Endothelial cell of umbilical vein (primary cell): Measurements from ENCODE around the gene DEGS2. TPM values are rescaled to one million over a fixed set of nuclear protein-coding genes. Genes with fewer than 3 reads are reported as not detected.
A peak's percentile ranks its signal among the peaks of the same experiment; 100 is the strongest.

Source experiments
- BruUV-seq: library from RNA; stranded (reverse); fragments of 400-500 nt; replicated peaks from 2 replicates; lab custom pipeline; 2021; lab: Mats Ljungman, UMichigan
- CTCF ChIA-PET: fragments of 300-600, 350-600 bp; sonication (Branson Sonifier 250); formaldehyde crosslinking; loops from one replicate; lab custom pipeline; 2021; ENCODE audit warnings: antibody characterized with exemption, inconsistent platforms; lab: Charles Lee
- POLR2A ChIA-PET: fragments of 300-600, 350-600 bp; sonication (Branson Sonifier 250); formaldehyde crosslinking; loops from one replicate; lab custom pipeline; 2021; ENCODE audit warnings: antibody characterized with exemption, inconsistent platforms; lab: Charles Lee
- DNase-seq: peaks from one replicate; pipeline ENCODE4 v3.0.0-alpha.2; 2011; ENCODE audit warnings: low read depth, low spot score
- FAIRE-seq: peaks from 2 replicates; lab custom pipeline; 2011; peaks lifted over from hg19 to GRCh38; lab: Jason Lieb, UNC
- H2AFZ ChIP-seq: 2 replicates; pipeline ENCODE4 v1.6.0; 2012; ENCODE audit warnings: low read depth, low read length, control low read depth, inconsistent platforms
- H3K27ac ChIP-seq: 2 replicates; pipeline ENCODE4 v1.5.1; 2011; ENCODE audit warnings: low read depth, mild to moderate bottlenecking, control low read depth, low read length, moderate library complexity; ENCODE audit not compliant: insufficient read depth
- H3K27me3 ChIP-seq, 2 experiments: 2 replicates each; pipeline versions ENCODE4 v1.6.0 to v1.6.1; 2011; ENCODE audit warnings: low read length in 2 of 2, mixed read lengths in 1 of 2; ENCODE audit not compliant: control insufficient read depth in 2 of 2, insufficient read depth in 2 of 2
- H3K36me3 ChIP-seq, 2 experiments: 2 replicates in 1 of 2; 3 replicates in 1 of 2; pipeline ENCODE4 v1.5.1; 2011; ENCODE audit warnings: low read length in 2 of 2, mild to moderate bottlenecking in 1 of 2, moderate library complexity in 1 of 2; ENCODE audit not compliant: control insufficient read depth in 2 of 2, insufficient read depth in 2 of 2; ENCODE audit errors: extremely low read depth in 1 of 2
- H3K4me1 ChIP-seq: 3 replicates; pipeline ENCODE4 v1.5.1; 2011; ENCODE audit warnings: mild to moderate bottlenecking, low read length; ENCODE audit not compliant: control insufficient read depth, insufficient read depth; ENCODE audit errors: extremely low read depth
- H3K4me2 ChIP-seq: 2 replicates; pipeline ENCODE4 v1.6.1; 2011; ENCODE audit warnings: low read length, control low read depth, mixed read lengths; ENCODE audit not compliant: insufficient read depth
- H3K4me3 ChIP-seq, 3 experiments: fragments of 200-600 bp in 1 of 3; sonication (generic), shearing (Covaris generic) in 1 of 3; replicated peaks in 1 of 3; 2 replicates each; pipeline ENCODE4 v1.5.1; 2011 to 2016; ENCODE audit warnings: control low read depth in 3 of 3, low read length in 3 of 3, mild to moderate bottlenecking in 2 of 3, inconsistent platforms in 1 of 3, low read depth in 1 of 3, moderate library complexity in 1 of 3; ENCODE audit not compliant: insufficient read depth in 1 of 3
- H3K79me2 ChIP-seq: 2 replicates; pipeline ENCODE4 v1.6.0; 2012; ENCODE audit warnings: low read length, inconsistent platforms; ENCODE audit not compliant: control insufficient read depth, insufficient read depth
- H3K9ac ChIP-seq: replicated peaks from 2 replicates; pipeline ENCODE3; 2011; ENCODE audit warnings: low read length, control low read depth; ENCODE audit not compliant: insufficient read depth; ENCODE audit errors: extremely low read depth
- H3K9me1 ChIP-seq: replicated peaks from 3 replicates; pipeline ENCODE4 v1.6.0; 2011; ENCODE audit warnings: mild to moderate bottlenecking, low read length; ENCODE audit not compliant: control insufficient read depth, insufficient read depth; ENCODE audit errors: extremely low read depth
- H3K9me3 ChIP-seq: replicated peaks from 2 replicates; pipeline ENCODE4 v1.5.1; 2012; ENCODE audit warnings: low read length, inconsistent platforms; ENCODE audit not compliant: control insufficient read depth, insufficient read depth
- H4K20me1 ChIP-seq: replicated peaks from 2 replicates; pipeline ENCODE3; 2011; ENCODE audit warnings: mild to moderate bottlenecking, low read length; ENCODE audit not compliant: control insufficient read depth, insufficient read depth; ENCODE audit errors: extremely low read depth
- EZH2 ChIP-seq: IDR thresholded peaks from 2 replicates; pipeline ENCODE4 v1.6.1; 2012; ENCODE audit warnings: borderline replicate concordance, low read depth, mild to moderate bottlenecking, moderate library complexity, low read length, inconsistent platforms; ENCODE audit not compliant: severe bottlenecking
- FOS ChIP-seq: IDR thresholded peaks from 2 replicates; pipeline ENCODE4 v1.6.1; 2011; ENCODE audit warnings: mild to moderate bottlenecking, low read length, moderate library complexity, borderline replicate concordance; ENCODE audit not compliant: insufficient read depth
- GATA2 ChIP-seq: IDR thresholded peaks from 2 replicates; pipeline ENCODE4 v1.7.0; 2011; ENCODE audit warnings: low read depth, mild to moderate bottlenecking, moderate library complexity, mixed read lengths, low read length; ENCODE audit not compliant: insufficient read length, insufficient read depth
- JUN ChIP-seq: IDR thresholded peaks from 2 replicates; pipeline ENCODE4 v1.6.1; 2011; ENCODE audit warnings: borderline replicate concordance, low read depth; ENCODE audit not compliant: insufficient read length, insufficient read depth
- MYC ChIP-seq: IDR thresholded peaks from one replicate; pipeline ENCODE4 v1.6.1; 2011; ENCODE audit warnings: mild to moderate bottlenecking, low read depth, low read length
- POLR2A ChIP-seq: IDR thresholded peaks from 2 replicates; pipeline ENCODE4 v1.6.1; 2012; ENCODE audit warnings: low read depth, mild to moderate bottlenecking, control low read depth, low read length
- POLR2AphosphoS5 ChIP-seq: IDR thresholded peaks from 2 replicates; pipeline ENCODE4 v1.6.1; 2012; ENCODE audit warnings: low read depth, mild to moderate bottlenecking, control low read depth, low read length, moderate library complexity; ENCODE audit not compliant: insufficient read depth
- dilution Hi-C: fragments of 300-500 bp; cut with MboI; formaldehyde crosslinking; loops from one replicate; pipeline ENCODE4 v1.15.0; 2019; ENCODE audit warnings: low sequenced_read_pairs; ENCODE audit not compliant: extremely low pct_ligation_motif_present
- intact Hi-C: fragments of 100-400 bp; cut with micrococcal nuclease; formaldehyde crosslinking; loops from one replicate; pipeline ENCODE4 v1.10.0; 2022
- polyA plus RNA-seq, 4 experiments: library from polyadenylated mRNA; depleted of rRNA in 3 of 4; stranded (reverse) in 3 of 4; unstranded in 1 of 4; fragments of >200 nt; gene quantifications; 2 replicates each; pipeline versions ENCODE4 v1.2.1 to v1.2.3, GENCODE V29; 2011 to 2012; ENCODE audit warnings: missing spikeins in 1 of 4
- total RNA-seq: library from RNA; stranded (reverse); gene quantifications from 2 replicates; pipeline ENCODE4 v1.2.3, GENCODE V29; 2021
- TF ChIP-seq, protein P1 (sequence below): IDR thresholded peaks from 2 replicates; pipeline ENCODE4 v1.6.1; 2011; ENCODE audit not compliant: insufficient read depth, insufficient read length
- TF ChIP-seq, protein P2 (sequence below), 2 donors: IDR thresholded peaks; 1 replicate in 1 of 2; 2 replicates in 1 of 2; pipeline ENCODE4 v1.5.1; 2011; ENCODE audit warnings: low read length in 2 of 2, mild to moderate bottlenecking in 2 of 2, moderate library complexity in 2 of 2, control low read depth in 1 of 2, inconsistent platforms in 1 of 2, low read depth in 1 of 2; ENCODE audit not compliant: insufficient read depth in 1 of 2; ENCODE audit errors: extremely low read depth in 1 of 2

Gene DEGS2
- total and polyA plus RNA-seq, 2 donors (not counting 3 experiments of a cell fraction or from before 2014, with no cell fraction given) = 0.06 TPM; not detected in 1

DNA sequence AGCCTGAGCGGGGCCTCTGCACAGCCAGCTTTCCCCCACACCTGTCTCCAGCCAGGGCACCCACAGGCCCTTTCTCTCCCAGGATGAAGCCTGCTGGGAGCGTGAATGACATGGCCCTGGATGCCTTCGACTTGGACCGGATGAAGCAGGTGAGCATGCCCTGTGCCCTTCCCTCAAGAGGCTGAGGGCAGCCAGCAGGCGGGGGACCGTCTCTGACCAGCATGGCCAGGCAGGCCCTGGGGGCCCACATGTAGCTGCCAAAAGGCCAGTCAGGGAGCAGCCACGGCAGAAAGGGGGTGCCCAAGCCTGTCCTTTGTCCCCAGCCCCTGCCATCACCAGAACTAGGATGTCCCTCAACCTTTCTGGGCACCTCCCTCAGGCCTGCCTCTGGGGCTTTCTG is 18.3 kb downstream of the DEGS2 start:
- ChIA-PET CTCF (interaction anchor here (0.7 to 3.9 kb wide), 17 partner anchors 11 to 158 kb away, joined by 3 to 47 read pairs (median 4); no protein-coding TSS in a partner anchor), POLR2A (no interaction called here)
- DNase-seq (no peak), FAIRE-seq (no peak)
- Histone ChIP-seq H4K20me1 (no peaks in the 10 kb centered on the region), H3K4me2 (no peak overlapping the region), H3K27ac (peak overlapping the region; percentile 83), H2AFZ (no peak overlapping the region), H3K9me3 (no peaks in the 10 kb centered on the region), H3K4me3 (no peak overlapping the region), H3K9ac (peak overlapping the region; percentile 53), H3K9me1 (no peaks in the 10 kb centered on the region), H3K79me2 (no peaks in the 10 kb centered on the region), H3K36me3 (no peaks in the 10 kb centered on the region), H3K4me1 (peaks cover 31% of the 10 kb centered on the region), H3K27me3 (no peaks in the 10 kb centered on the region)
- TF ChIP-seq POLR2AphosphoS5 (no peak), GATA2 (no peak), JUN (no peak), MYC (no peak), EZH2 (no peak), FOS (no peak), POLR2A (no peak)
- TF ChIP-seq, protein P1, sequence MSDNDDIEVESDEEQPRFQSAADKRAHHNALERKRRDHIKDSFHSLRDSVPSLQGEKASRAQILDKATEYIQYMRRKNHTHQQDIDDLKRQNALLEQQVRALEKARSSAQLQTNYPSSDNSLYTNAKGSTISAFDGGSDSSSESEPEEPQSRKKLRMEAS = no peak
- TF ChIP-seq, protein P2, sequence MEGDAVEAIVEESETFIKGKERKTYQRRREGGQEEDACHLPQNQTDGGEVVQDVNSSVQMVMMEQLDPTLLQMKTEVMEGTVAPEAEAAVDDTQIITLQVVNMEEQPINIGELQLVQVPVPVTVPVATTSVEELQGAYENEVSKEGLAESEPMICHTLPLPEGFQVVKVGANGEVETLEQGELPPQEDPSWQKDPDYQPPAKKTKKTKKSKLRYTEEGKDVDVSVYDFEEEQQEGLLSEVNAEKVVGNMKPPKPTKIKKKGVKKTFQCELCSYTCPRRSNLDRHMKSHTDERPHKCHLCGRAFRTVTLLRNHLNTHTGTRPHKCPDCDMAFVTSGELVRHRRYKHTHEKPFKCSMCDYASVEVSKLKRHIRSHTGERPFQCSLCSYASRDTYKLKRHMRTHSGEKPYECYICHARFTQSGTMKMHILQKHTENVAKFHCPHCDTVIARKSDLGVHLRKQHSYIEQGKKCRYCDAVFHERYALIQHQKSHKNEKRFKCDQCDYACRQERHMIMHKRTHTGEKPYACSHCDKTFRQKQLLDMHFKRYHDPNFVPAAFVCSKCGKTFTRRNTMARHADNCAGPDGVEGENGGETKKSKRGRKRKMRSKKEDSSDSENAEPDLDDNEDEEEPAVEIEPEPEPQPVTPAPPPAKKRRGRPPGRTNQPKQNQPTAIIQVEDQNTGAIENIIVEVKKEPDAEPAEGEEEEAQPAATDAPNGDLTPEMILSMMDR (IDR thresholded peaks at IDR 0.05; ENCODE audit: extremely low read depth in 1 of 2, insufficient read depth in 1 of 2, low read depth in 1 of 2, low read length in 2 of 2) = no peak
- BruUV-seq = no TSS peak
- intact Hi-C loops = loop anchor here (2.0 to 5.0 kb wide), 2 partner anchors 96 to 236 kb away; partner anchors contain the start of genes WDR25 and YY1
- dilution Hi-C loops = no loop called here
